Prostate gland (tissue), 2 donors: Measurements from ENCODE around the gene KLHL2. TPM values are rescaled to one million over a fixed set of nuclear protein-coding genes. Genes with fewer than 3 reads are reported as not detected.

Experiments
- DNase-seq: peaks from one replicate; pipeline ENCODE4 v3.0.0-alpha.2; 2019; ENCODE audit warnings: low spot score
- H3K27ac ChIP-seq, 2 donors: fragments of 200-600 bp; sonication (generic); 2 replicates each; pipeline ENCODE4 v1.5.1; 2017 to 2019
- H3K27me3 ChIP-seq: fragments of 200-600 bp; sonication (generic); replicated peaks from 2 replicates; pipeline ENCODE4 v1.5.1; 2019; ENCODE audit not compliant: insufficient read depth
- H3K36me3 ChIP-seq, 2 donors: fragments of 200-600 bp; sonication (generic); 1 replicate in 1 of 2; 2 replicates in 1 of 2; pipeline versions ENCODE4 v1.5.1 to v1.8.1; 2017 to 2019
- H3K4me1 ChIP-seq: fragments of 200-600 bp; sonication (generic); replicated peaks from 2 replicates; pipeline ENCODE4 v1.5.1; 2019
- H3K4me3 ChIP-seq, 2 donors: fragments of 200-600 bp; sonication (generic); 2 replicates each; pipeline ENCODE4 v1.5.1; 2017 to 2019
- H3K9me3 ChIP-seq: fragments of 200-600 bp; sonication (generic); 2 replicates; pipeline ENCODE4 v1.5.1; 2017
- POLR2A ChIP-seq: fragments of 450-650 bp; IDR thresholded peaks from one replicate; pipeline ENCODE4 v1.6.1; 2016; ENCODE audit warnings: antibody characterized with exemption, mild to moderate bottlenecking
- POLR2AphosphoS5 ChIP-seq: sonication (generic); formaldehyde crosslinking; IDR thresholded peaks from one replicate; pipeline ENCODE4 v1.6.1; 2017; ENCODE audit warnings: antibody characterized with exemption
- WGBS: methylation state at CpG from one replicate; pipeline ENCODE4 v1.1.5; 2018; 5-methylcytosine and 5-hydroxymethylcytosine counted together
- intact Hi-C: fragments of 100-400 bp; cut with DNase I; formaldehyde crosslinking; loops from one replicate; pipeline ENCODE4 v1.14.2; 2022
- total RNA-seq, 2 donors: library from RNA; depleted of rRNA; stranded (reverse); fragments of >200 nt; gene quantifications; one replicate each; pipeline ENCODE4 v1.1.0, GENCODE V29; 2016
- TF ChIP-seq, protein P1 (sequence below), 4 experiments: fragments of 200-600 bp in 2 of 4; fragments of 450-650 bp in 2 of 4; sonication (generic) in 2 of 4; IDR thresholded peaks; 1 replicate in 3 of 4; 2 replicates in 1 of 4; pipeline ENCODE4 v1.5.1; 2016 to 2019; ENCODE audit warnings: antibody characterized with exemption in 4 of 4, mild to moderate bottlenecking in 2 of 4, moderate library complexity in 2 of 4

Gene KLHL2
- total RNA-seq, 2 donors from 2014 or later = 20.4 to 22.2 TPM

DNA sequence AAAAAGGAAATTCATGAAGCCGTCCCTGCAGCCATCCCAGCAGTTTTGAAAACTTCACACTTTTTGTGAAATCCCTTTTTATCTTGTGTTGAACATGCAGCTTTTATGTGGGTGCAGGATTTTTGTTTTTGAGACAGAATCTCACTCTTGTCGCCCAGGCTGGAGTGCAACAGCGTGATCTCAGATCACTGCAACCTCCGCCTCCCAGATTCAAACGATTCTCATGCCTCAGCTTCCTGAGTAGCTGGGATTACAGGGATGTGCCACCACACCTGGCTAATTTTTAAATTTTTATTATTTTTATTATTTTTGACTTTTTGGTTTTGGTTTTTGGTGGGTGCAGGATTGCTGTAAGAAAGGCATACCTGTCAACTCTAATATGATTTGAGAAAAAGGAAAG, 112.1 kb downstream of the KLHL2 start:
- DNase-seq = no peak
- Histone ChIP-seq H3K4me1 (no peaks in the 10 kb centered on the region), H3K9me3 (no peaks in the 10 kb centered on the region), H3K36me3 (no peaks in the 10 kb centered on the region), H3K27ac (no peak overlapping the region), H3K27me3 (no peaks in the 10 kb centered on the region), H3K4me3 (no peak overlapping the region)
- 96% methylated on average over 5 of the region's 5 CpGs for WGBS
- TF ChIP-seq, protein P1, sequence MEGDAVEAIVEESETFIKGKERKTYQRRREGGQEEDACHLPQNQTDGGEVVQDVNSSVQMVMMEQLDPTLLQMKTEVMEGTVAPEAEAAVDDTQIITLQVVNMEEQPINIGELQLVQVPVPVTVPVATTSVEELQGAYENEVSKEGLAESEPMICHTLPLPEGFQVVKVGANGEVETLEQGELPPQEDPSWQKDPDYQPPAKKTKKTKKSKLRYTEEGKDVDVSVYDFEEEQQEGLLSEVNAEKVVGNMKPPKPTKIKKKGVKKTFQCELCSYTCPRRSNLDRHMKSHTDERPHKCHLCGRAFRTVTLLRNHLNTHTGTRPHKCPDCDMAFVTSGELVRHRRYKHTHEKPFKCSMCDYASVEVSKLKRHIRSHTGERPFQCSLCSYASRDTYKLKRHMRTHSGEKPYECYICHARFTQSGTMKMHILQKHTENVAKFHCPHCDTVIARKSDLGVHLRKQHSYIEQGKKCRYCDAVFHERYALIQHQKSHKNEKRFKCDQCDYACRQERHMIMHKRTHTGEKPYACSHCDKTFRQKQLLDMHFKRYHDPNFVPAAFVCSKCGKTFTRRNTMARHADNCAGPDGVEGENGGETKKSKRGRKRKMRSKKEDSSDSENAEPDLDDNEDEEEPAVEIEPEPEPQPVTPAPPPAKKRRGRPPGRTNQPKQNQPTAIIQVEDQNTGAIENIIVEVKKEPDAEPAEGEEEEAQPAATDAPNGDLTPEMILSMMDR (IDR thresholded peaks at IDR 0.05) = no peak
- TF ChIP-seq POLR2A = no peak
- no peak for TF ChIP-seq POLR2AphosphoS5
- intact Hi-C loops = no loop called here

DNA sequence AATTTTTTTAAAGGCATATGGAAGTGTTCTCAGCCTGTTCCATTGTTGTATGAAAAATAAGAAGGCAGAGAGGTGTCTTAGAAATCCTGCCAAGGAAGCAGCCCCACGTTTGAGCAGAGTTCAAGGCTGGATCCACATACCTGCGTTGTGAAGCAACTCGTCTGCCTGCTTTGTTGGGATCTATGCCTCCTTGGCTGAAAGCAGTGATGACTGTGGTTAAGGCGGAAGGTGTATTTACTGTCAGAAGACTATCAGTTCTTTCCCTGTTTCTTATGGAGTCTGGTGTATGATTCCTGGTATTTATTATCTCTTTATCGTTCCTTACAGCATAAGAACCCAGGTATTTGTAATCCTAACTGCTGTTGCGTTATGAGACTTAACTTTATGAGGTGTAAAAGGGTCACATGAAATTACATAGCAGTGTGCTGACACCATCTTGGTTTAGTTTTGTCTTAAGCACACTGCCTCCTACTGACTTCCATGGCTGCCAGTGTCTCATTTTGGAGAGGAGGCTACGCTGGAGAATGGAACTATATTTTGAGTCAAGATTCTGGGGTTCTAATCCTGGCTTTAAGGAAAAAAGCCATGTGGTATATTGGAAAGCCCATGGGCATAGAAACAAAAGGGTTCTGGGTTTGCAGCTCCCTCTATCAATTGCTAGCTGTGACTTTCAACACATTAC, 117.0 kb downstream of the KLHL2 start:
- DNase-seq = no peak
- no peaks in the 10 kb centered on the region for H3K36me3 ChIP-seq
- no peak overlapping the region for H3K4me3 ChIP-seq
- no peaks in the 10 kb centered on the region for H3K27me3 ChIP-seq
- 65% methylated on average over 7 of the region's 7 CpGs for WGBS
- intact Hi-C loops = no loop called here
- TF ChIP-seq POLR2A = no peak
- peak; percentile 5 for TF ChIP-seq POLR2AphosphoS5
- TF ChIP-seq, protein P1 (IDR thresholded peaks at IDR 0.05) = no peak
- no peaks in the 10 kb centered on the region for H3K4me1 ChIP-seq
- H3K27ac ChIP-seq = peak overlapping the region in 1 of 2 donors; percentile 39
- H3K9me3 ChIP-seq = no peaks in the 10 kb centered on the region

DNA sequence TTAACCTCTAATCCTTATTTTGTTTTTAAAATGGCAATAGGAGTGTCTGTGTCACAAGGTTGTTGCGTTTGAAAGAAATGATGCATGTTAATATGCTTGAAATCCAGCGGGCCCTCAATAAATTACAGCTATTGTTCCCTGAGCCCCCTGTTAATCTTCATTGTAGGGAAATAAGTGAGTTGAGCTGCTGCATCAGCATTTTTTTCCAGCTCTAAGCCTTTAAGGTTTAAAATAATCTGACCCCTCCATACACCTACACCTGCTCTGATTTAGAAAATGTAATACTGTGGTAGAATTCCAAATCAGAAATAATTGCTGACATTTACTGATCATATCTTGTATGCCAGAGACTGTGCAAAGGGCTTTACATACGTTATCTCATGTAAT, 117.5 kb downstream of the KLHL2 start:
- 85% methylated on average over 3 of the region's 3 CpGs for WGBS
- no peaks in the 10 kb centered on the region for H3K9me3 ChIP-seq
- no peak overlapping the region for H3K4me3 ChIP-seq
- intact Hi-C loops = no loop called here
- DNase-seq = no peak
- no peaks in the 10 kb centered on the region for H3K4me1 ChIP-seq
- H3K27ac ChIP-seq = no peak overlapping the region
- H3K27me3 ChIP-seq = no peaks in the 10 kb centered on the region
- TF ChIP-seq, protein P1 (IDR thresholded peaks at IDR 0.05) = no peak
- TF ChIP-seq POLR2AphosphoS5 = no peak
- TF ChIP-seq POLR2A = no peak
- no peaks in the 10 kb centered on the region for H3K36me3 ChIP-seq

DNA sequence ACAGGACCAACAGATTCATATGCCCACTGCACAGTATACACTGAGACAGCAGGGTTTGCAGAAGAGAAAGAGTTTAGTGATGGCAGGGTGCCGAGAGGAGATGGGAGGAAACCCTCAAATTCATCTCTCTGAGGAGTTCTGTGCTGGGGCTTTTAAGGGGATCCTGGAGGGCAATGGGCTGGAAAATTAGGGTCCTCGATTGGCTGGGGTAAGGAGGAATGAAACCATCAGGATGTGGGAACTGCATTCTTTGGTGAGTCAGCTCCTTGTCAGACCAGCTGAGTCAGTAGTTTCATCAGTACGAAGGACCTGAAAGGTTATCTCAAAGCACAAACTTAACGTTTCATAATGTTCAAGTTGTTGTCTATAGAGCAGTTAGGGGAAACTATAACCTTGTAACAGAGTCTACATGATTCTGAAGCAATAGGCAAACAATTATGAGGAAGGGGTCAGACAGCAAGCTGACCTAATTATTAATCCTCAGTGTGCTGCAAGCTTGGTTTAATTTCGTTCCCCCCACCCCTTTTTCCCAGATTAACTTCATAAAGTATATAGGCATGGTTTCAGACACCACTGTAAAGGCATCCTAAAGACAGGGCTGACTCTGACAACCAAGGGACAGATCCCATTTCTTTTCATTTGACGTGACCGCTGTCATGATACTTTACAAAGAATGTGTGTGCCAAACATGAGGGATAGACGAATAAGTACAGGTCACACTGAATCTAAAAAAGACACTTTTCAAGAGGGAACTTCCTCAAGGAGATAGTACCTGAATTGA, 118.6 kb downstream of the KLHL2 start:
- DNase-seq = no peak

DNA sequence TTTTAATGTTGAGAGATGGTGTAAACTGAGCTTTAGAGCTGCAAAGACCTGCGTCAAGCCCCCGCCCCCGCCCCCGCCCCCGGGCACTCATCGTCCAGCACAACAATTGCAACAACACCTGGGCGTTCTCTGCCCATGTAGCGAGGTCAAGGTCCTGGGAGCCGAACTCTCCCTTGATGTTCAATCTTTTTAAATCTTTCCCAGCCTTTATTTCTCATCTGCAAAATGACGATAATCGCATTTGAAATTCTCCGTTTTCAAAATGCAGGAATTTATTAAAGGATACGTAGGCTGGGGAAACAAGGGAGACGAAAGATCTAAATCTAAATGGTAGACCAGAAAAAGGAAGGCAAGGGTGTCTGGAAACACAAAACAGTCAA, 119.5 kb downstream of the KLHL2 start:
- intact Hi-C loops = loop anchor here (1.0 kb wide), 1 partner anchor 120 kb away; the partner anchor contains the start of gene KLHL2
- Histone ChIP-seq H3K36me3 (no peaks in the 10 kb centered on the region), H3K27ac (peak overlapping the region; percentile 84 to 91), H3K9me3 (no peaks in the 10 kb centered on the region), H3K4me1 (no peaks in the 10 kb centered on the region), H3K27me3 (no peaks in the 10 kb centered on the region), H3K4me3 (peak overlapping the region; percentile 70 to 79)
- DNase-seq = no peak
- TF ChIP-seq POLR2AphosphoS5 (no peak), POLR2A (no peak)
- TF ChIP-seq, protein P1 (IDR thresholded peaks at IDR 0.05) = no peak
- under 1% methylated on average over 14 of the region's 14 CpGs for WGBS

More for the DNA sequence above, 118.6 kb downstream of the KLHL2 start:
- peak; percentile 12 for TF ChIP-seq POLR2AphosphoS5
- no peak for TF ChIP-seq POLR2A
- 56% methylated on average over 8 of the region's 8 CpGs for WGBS
- intact Hi-C loops = loop anchor here (1.0 kb wide), 1 partner anchor 119 kb away; the partner anchor contains the start of gene KLHL2
- no peaks in the 10 kb centered on the region for H3K27me3 ChIP-seq
- no peak overlapping the region for H3K4me3 ChIP-seq
- H3K36me3 ChIP-seq = no peaks in the 10 kb centered on the region
- H3K27ac ChIP-seq = peak overlapping the region; percentile 84 to 91
- no peaks in the 10 kb centered on the region for H3K4me1 ChIP-seq
- H3K9me3 ChIP-seq = no peaks in the 10 kb centered on the region
